ENCODE measurements around the gene REEP5. TPM values are rescaled to one million over a fixed set of nuclear protein-coding genes. Genes with fewer than 3 reads are reported as not detected.
"Not testable (repeated sequence)": the region's sequence is repeated elsewhere in the genome, so short reads cannot be mapped to it uniquely, and the experiment has no call there.

Gene REEP5
- total RNA-seq, 2 donors from 2014 or later: 38.1 to 46.5 TPM

GRCh38 chr5:112902561-112902960, 19.5 kb downstream of the REEP5 start:
- H3K27ac Mint-ChIP-seq: no peak overlapping the region
- DNase-seq (no peak), ATAC-seq (no peak)
- H3K4me3 Mint-ChIP-seq: no peak overlapping the region
- peaks cover 3% of the 10 kb centered on the region for H3K36me3 Mint-ChIP-seq (ENCODE audit: low read depth)
- H3K27me3 Mint-ChIP-seq: no peaks in the 10 kb centered on the region
- H3K4me1 Mint-ChIP-seq: peaks cover 23% of the 10 kb centered on the region
- H3K9me3 ChIP-seq (ENCODE audit: control insufficient read depth, low read length, poor library complexity, severe bottlenecking): no peaks in the 10 kb centered on the region

DNA sequence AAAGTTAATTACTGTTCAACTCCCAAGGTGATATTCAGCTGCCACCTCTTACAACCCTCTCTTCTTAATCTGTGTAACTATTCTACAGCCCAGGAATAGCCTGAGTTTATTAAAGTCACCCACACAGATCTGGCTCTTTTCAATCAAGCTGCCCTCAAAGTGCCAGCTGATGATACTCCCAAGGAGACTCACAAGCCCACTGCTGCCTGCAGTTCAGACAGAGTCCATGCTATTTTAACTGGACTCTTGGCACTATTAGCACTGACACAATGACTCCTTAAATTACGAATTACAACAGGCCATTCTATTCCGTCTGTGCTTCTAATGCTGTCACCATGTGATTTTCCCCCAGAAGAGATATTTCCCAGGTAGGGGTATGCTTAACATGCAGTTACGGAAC, 26.3 kb downstream of the REEP5 start:
- H3K27me3 Mint-ChIP-seq: no peaks in the 10 kb centered on the region
- H3K9me3 ChIP-seq (ENCODE audit: control insufficient read depth, low read length, poor library complexity, severe bottlenecking): no peaks in the 10 kb centered on the region
- peak overlapping the region; percentile 29 for H3K27ac Mint-ChIP-seq
- DNase-seq (no peak), ATAC-seq (no peak)
- no peak overlapping the region for H3K4me3 Mint-ChIP-seq
- peaks cover 14% of the 10 kb centered on the region for H3K4me1 Mint-ChIP-seq
- H3K36me3 Mint-ChIP-seq (ENCODE audit: low read depth): peaks cover 10% of the 10 kb centered on the region

- no peak overlapping the region for H3K27ac Mint-ChIP-seq
Observed at GRCh38 chr5:112892776-112893175, 29.3 kb downstream of the REEP5 start.

GRCh38 chr5:112892066-112892465, 30.0 kb downstream of the REEP5 start:
- not testable (repeated sequence) for H3K9me3 ChIP-seq (ENCODE audit: control insufficient read depth, low read length, poor library complexity, severe bottlenecking); H3K36me3 Mint-ChIP-seq (ENCODE audit: low read depth); H3K27me3 Mint-ChIP-seq; H3K27ac Mint-ChIP-seq; H3K4me3 Mint-ChIP-seq; DNase-seq; ATAC-seq
- peaks cover 18% of the 10 kb centered on the region for H3K4me1 Mint-ChIP-seq

More at GRCh38 chr5:112892776-112893175, 29.3 kb downstream of the REEP5 start:
- H3K27me3 Mint-ChIP-seq: no peaks in the 10 kb centered on the region
- no peaks in the 10 kb centered on the region for H3K9me3 ChIP-seq (ENCODE audit: control insufficient read depth, low read length, poor library complexity, severe bottlenecking)
- H3K4me1 Mint-ChIP-seq: peaks cover 17% of the 10 kb centered on the region
- DNase-seq (no peak), ATAC-seq (no peak)
- no peak overlapping the region for H3K4me3 Mint-ChIP-seq
- peaks cover 10% of the 10 kb centered on the region for H3K36me3 Mint-ChIP-seq (ENCODE audit: low read depth)

- Mint-ChIP-seq H3K4me1 (peaks cover 27% of the 10 kb centered on the region), H3K36me3 (ENCODE audit: low read depth) (peaks cover 9% of the 10 kb centered on the region), H3K27me3 (no peaks in the 10 kb centered on the region), H3K4me3 (peak overlapping the region; percentile 53), H3K27ac (peak overlapping the region; percentile 82)
- ATAC-seq: peak; percentile 88
- no peaks in the 10 kb centered on the region for H3K9me3 ChIP-seq (ENCODE audit: control insufficient read depth, low read length, poor library complexity, severe bottlenecking)
- DNase-seq: no peak
Observed at GRCh38 chr5:112886975-112887374, 35.1 kb downstream of the REEP5 start.

DNA sequence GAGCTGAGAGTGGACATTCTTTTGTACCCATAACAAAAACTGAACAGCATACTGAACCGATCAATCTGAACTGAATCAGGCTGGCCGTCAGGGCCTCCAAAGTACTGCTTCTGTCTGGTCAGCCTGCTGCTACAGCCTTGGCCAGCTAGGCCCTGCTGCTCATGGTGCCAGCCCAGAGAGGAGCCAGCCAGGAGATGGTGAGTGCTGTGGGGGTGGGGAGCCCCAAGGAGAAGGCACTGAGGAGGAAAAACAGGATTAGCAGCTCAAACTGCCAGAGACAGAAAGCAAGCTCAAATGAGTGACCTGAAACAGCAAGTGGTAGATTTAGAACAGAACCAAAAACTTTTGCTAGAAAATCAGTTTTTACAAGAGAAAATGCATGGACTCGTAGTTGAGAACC, 37.0 kb downstream of the REEP5 start:
- peaks cover 30% of the 10 kb centered on the region for H3K4me1 Mint-ChIP-seq

GRCh38 chr5:112883192-112883591, 38.8 kb downstream of the REEP5 start:
- H3K27me3 Mint-ChIP-seq: no peaks in the 10 kb centered on the region
- DNase-seq: no peak
- H3K4me3 Mint-ChIP-seq: no peak overlapping the region
- no peak for ATAC-seq
- H3K4me1 Mint-ChIP-seq: peaks cover 38% of the 10 kb centered on the region
- H3K27ac Mint-ChIP-seq: no peak overlapping the region
- H3K9me3 ChIP-seq (ENCODE audit: control insufficient read depth, low read length, poor library complexity, severe bottlenecking): no peaks in the 10 kb centered on the region
- H3K36me3 Mint-ChIP-seq (ENCODE audit: low read depth): peaks cover 7% of the 10 kb centered on the region

More for the DNA sequence above, 37.0 kb downstream of the REEP5 start:
- no peaks in the 10 kb centered on the region for H3K9me3 ChIP-seq (ENCODE audit: control insufficient read depth, low read length, poor library complexity, severe bottlenecking)
- Mint-ChIP-seq H3K36me3 (ENCODE audit: low read depth) (peaks cover 7% of the 10 kb centered on the region), H3K27me3 (no peaks in the 10 kb centered on the region), H3K27ac (no peak overlapping the region), H3K4me3 (no peak overlapping the region)
- ATAC-seq (no peak), DNase-seq (no peak)

DNA sequence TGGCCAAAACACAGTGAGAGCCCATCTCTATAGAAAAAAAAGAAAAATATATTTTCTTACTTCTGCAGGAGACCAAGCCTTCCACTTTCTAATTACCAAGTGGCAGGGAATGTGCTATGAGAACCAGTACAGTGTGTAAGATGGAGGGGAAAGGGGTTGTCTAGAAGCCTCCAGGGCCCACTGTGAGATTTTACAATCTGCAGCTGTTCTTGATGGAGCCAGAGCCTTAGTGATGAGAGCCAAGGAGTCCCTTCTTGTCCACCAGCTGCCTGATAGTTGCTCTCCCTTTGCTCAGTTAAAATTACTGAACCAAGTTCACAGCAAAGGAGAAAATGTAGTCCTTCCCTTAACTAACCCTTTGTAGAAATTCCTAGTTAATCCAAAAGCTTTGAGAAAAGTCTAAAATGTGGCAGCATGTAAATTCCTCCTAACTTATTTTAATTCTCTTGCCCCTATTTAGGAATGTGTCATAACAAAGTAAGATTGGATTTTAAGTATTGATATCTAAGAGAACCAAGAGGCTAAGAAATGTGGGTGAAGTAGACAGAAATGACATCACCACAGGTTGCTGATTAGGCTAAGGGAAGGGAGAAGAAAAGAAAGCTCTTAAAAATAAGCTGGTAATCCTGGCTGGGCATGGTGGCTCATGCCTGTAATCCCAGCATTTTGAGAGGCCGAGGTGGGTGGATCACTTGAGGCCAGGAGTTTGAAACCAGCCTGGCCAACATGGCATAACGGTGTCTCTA, 41.6 kb downstream of the REEP5 start:
- peaks cover 3% of the 10 kb centered on the region for H3K36me3 Mint-ChIP-seq (ENCODE audit: low read depth)
- H3K27ac Mint-ChIP-seq: no peak overlapping the region
- ATAC-seq (no peak), DNase-seq (no peak)
- no peak overlapping the region for H3K4me3 Mint-ChIP-seq
- H3K9me3 ChIP-seq (ENCODE audit: control insufficient read depth, low read length, poor library complexity, severe bottlenecking): no peaks in the 10 kb centered on the region
- no peaks in the 10 kb centered on the region for H3K27me3 Mint-ChIP-seq
- H3K4me1 Mint-ChIP-seq: peaks cover 32% of the 10 kb centered on the region

DNA sequence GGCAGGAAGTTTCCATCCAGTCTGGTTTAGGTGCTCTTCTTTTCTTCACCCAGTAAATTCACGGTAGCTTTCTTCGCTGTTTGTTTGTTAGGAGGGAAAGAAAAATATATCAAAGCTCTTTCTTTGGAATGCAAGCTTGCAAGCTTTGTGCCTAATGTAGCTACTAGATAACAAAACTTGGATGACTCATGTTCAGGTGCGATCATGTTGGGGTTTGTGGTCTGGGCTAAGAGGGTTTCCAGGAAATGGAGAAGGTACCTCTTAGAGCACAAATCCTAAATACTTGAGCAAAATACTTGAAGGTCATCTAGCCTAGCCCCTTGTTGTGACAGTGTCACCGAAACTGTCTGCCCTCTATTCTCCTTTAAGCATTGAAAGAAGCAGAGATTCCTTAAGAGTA, 43.3 kb downstream of the REEP5 start:
- Mint-ChIP-seq H3K36me3 (ENCODE audit: low read depth) (peaks cover 3% of the 10 kb centered on the region), H3K4me3 (peak overlapping the region; percentile 81), H3K27ac (no peak overlapping the region), H3K27me3 (no peaks in the 10 kb centered on the region), H3K4me1 (peaks cover 29% of the 10 kb centered on the region)
- DNase-seq (peak in 1 of 3 donors; percentile 27), ATAC-seq (peak; percentile 94)
- H3K9me3 ChIP-seq (ENCODE audit: control insufficient read depth, low read length, poor library complexity, severe bottlenecking): no peaks in the 10 kb centered on the region

- H3K9me3 ChIP-seq (ENCODE audit: control insufficient read depth, low read length, poor library complexity, severe bottlenecking): no peaks in the 10 kb centered on the region
- H3K27ac Mint-ChIP-seq: no peak overlapping the region
- ATAC-seq: no peak
- peaks cover 32% of the 10 kb centered on the region for H3K4me1 Mint-ChIP-seq
- H3K36me3 Mint-ChIP-seq (ENCODE audit: low read depth): peaks cover 3% of the 10 kb centered on the region
- DNase-seq: no peak
- no peaks in the 10 kb centered on the region for H3K27me3 Mint-ChIP-seq
- no peak overlapping the region for H3K4me3 Mint-ChIP-seq
Observed at GRCh38 chr5:112878101-112878500, 43.9 kb downstream of the REEP5 start.

- Mint-ChIP-seq H3K4me3 (no peak overlapping the region), H3K27me3 (no peaks in the 10 kb centered on the region), H3K27ac (no peak overlapping the region), H3K36me3 (ENCODE audit: low read depth) (peaks cover 2% of the 10 kb centered on the region), H3K4me1 (peaks cover 34% of the 10 kb centered on the region)
- H3K9me3 ChIP-seq (ENCODE audit: control insufficient read depth, low read length, poor library complexity, severe bottlenecking): no peaks in the 10 kb centered on the region
- DNase-seq (no peak), ATAC-seq (no peak)
Observed at GRCh38 chr5:112876362-112876761, 45.7 kb downstream of the REEP5 start.

DNA sequence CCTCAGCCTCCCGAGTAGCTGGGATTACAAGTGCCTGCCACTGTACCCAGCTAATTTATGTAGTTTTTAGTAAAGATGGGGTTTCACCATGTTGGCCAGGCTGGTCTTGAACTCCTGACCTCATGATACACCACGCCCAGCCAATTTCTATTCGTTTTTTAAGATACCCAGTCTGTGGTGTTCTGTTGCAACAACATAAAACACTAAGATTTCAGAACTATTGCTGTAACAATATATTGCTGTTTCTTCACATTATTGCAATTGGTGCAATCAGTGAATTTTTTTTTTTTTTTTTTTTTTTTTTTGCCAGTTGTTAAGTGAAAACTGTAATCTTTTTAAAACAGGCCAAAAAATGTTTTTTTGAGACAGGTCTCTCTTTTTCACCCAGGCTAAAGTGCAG, 51.1 kb downstream of the REEP5 start:
- no peaks in the 10 kb centered on the region for H3K9me3 ChIP-seq (ENCODE audit: control insufficient read depth, low read length, poor library complexity, severe bottlenecking)
- Mint-ChIP-seq H3K4me1 (peaks cover 24% of the 10 kb centered on the region), H3K27me3 (no peaks in the 10 kb centered on the region), H3K27ac (no peak overlapping the region), H3K36me3 (ENCODE audit: low read depth) (peaks cover 2% of the 10 kb centered on the region), H3K4me3 (no peak overlapping the region)
- ATAC-seq (no peak), DNase-seq (no peak)

DNA sequence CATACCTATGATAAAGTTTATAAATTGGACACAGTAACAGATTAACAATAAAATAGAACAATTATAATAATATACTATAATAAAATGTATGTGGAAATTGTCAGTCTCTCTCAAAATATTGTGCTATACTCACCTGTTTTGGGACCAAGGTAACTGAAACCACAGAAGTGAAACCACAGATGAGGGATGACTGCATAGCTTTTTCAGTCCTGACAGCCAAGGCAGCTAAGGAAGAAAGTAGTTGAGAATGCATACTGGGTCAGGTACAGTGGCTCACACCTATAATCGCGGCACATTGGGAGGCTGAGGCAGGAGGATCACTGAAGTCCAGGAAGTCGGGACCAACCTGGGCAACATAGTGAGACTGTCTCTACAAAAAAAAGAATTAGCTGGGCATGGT, 52.1 kb downstream of the REEP5 start:
- DNase-seq (no peak), ATAC-seq (peak; percentile 81)
- Mint-ChIP-seq H3K27ac (peak overlapping the region; percentile 32), H3K4me1 (peaks cover 24% of the 10 kb centered on the region), H3K4me3 (no peak overlapping the region), H3K36me3 (ENCODE audit: low read depth) (peaks cover 2% of the 10 kb centered on the region), H3K27me3 (no peaks in the 10 kb centered on the region)
- H3K9me3 ChIP-seq (ENCODE audit: control insufficient read depth, low read length, poor library complexity, severe bottlenecking): no peaks in the 10 kb centered on the region

GRCh38 chr5:112867411-112867810, 54.6 kb downstream of the REEP5 start:
- Mint-ChIP-seq H3K36me3 (ENCODE audit: low read depth) (peaks cover 2% of the 10 kb centered on the region), H3K27me3 (no peaks in the 10 kb centered on the region), H3K27ac (peak overlapping the region; percentile 75), H3K4me3 (no peak overlapping the region), H3K4me1 (peaks cover 27% of the 10 kb centered on the region)
- no peak for DNase-seq
- no peak for ATAC-seq
- H3K9me3 ChIP-seq (ENCODE audit: control insufficient read depth, low read length, poor library complexity, severe bottlenecking): no peaks in the 10 kb centered on the region

Data from T-helper 17 cell (primary cell).